ENCODE data around the gene CXCL12.

GRCh38 chr10:44393834-44394547 is 9.1 kb upstream of the CXCL12 start:
- no peak for TF ChIP-seq CTCF (IDR thresholded peaks at IDR 0.05; ENCODE audit: insufficient read depth, low read depth, low read length)
- TF ChIP-seq EZH2 (IDR thresholded peaks at IDR 0.05; ENCODE audit: insufficient read depth, low read length), result no peak
